ENCODE measurements around the gene IFI44. TPM values are rescaled to one million over a fixed set of nuclear protein-coding genes. Genes with fewer than 3 reads are reported as not detected.

IFI44 gene
- total and polyA plus RNA-seq, 2 of the 8 experiments (the other 6 are each of a cell fraction or from before 2014, with no cell fraction given) = not detected

- TF ChIP-seq ATF2 (IDR thresholded peaks at IDR 0.05; ENCODE audit: low read length) (no peak), GABPA (IDR thresholded peaks at IDR 0.05; ENCODE audit: borderline replicate concordance, insufficient read depth, low read length) (no peak)
Measured at GRCh38 chr1:78699813-78700212, 50.2 kb downstream of the IFI44 start (continued).
